HG02885 (cell line): ENCODE results near the gene SGTA.

ENCODE experiments used
- ATAC-seq: cut with Tn5 transposase; IDR thresholded peaks from one replicate; pipeline ENCODE4 v1.9.1; 2021; ENCODE audit warnings: mild to moderate bottlenecking; ENCODE audit not compliant: unreplicated experiment, poor library complexity

The SGTA gene

GRCh38 chr19:2810141-2811091 lies 27.3 kb upstream of the SGTA start:
- no peak for ATAC-seq

- ATAC-seq = no peak
Observed at GRCh38 chr19:2809387-2810140, 26.5 kb upstream of the SGTA start.

GRCh38 chr19:2808129-2808941 lies 25.3 kb upstream of the SGTA start:
- no peak for ATAC-seq

- ATAC-seq = no peak
Observed at GRCh38 chr19:2807379-2808128, 24.5 kb upstream of the SGTA start.

- no peak for ATAC-seq
Observed at GRCh38 chr19:2806736-2807378, 23.8 kb upstream of the SGTA start.

DNA sequence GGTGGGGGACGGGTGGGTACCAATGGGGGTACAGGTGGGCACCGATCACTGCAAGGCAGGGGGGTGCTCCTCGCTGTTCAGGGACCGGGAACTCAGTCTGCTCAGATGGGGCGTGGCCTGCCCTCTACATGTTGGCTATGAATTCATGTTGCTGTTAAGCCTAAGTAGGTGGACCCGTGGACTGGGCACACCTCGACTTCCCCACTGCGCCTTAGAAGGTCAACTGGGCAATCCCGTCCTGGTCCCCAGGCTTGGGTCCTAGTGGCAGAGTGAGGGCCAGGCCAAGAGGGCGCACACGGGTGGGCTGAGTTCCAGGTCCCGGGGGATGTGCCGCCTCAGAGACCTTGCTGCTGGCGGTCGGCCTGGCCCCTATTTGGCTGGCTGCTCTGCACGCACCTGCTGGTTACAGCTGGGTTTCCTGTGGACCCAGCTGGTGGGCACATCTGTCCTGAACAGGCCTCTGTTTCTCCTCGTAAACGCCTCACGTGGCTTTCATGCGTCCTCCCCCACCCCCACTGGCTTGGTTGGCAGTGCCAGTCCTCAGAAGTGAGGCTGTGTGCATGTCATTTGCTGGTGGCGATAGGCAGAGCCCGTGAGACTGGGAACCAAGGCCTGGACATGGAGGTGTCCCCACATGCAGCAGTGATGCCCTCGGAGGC lies 23.0 kb upstream of the SGTA start:
- ATAC-seq = no peak

DNA sequence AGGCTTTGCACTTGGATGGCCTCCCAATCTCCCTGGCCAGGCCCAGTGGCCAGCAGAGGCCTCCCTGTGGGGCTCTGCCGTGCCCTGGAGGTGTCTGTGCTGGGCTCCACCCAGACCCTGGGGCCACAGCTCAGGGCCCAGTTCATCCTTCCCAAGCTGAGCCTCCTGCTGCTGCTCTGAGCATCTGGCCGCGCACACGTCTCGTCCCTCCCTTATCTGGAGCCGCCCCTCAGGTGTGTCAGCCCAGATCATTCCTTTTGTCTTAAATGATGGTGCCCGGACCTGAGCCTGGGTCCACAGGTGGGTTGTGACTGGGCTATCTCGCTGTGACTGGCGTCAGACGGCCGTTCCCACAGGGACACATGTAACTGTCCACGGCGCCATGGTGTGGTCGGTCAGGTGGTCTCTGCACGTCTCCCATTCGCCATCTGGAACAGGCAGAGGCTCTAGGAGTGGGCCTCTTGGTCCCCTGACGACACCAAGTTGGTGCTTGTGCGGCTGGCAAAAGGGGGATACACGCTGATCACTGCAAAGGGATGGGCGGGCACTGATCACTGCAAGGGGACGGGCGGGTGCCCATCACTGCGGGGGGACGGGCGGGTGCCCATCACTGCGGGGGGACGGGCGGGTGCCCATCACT lies 22.3 kb upstream of the SGTA start:
- ATAC-seq = no peak

- no peak for ATAC-seq
Observed at GRCh38 chr19:2804156-2805004, 21.3 kb upstream of the SGTA start.

GRCh38 chr19:2803486-2804155 lies 20.5 kb upstream of the SGTA start:
- no peak for ATAC-seq

- no peak for ATAC-seq
Observed at GRCh38 chr19:2802826-2803225, 19.8 kb upstream of the SGTA start.

DNA sequence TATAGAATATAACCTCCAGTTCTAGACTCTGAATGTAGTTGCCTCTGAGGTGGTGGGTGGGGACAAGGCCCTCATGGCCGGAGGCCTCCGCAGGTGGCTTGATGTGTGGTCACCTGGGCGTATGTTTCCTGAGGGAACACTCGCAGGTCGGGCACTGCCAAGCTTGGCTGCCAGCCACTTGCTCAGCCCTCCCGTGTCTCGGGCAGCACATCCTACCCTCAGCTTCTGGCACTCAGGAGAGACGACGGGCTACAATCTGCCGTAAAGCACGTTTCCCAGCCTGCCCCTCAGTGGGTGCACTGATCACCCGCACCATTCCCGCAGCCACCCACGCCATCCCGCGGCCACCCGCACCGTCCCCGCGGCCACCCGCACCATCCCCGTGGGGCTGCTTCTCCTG lies 17.4 kb upstream of the SGTA start:
- no peak for ATAC-seq

DNA sequence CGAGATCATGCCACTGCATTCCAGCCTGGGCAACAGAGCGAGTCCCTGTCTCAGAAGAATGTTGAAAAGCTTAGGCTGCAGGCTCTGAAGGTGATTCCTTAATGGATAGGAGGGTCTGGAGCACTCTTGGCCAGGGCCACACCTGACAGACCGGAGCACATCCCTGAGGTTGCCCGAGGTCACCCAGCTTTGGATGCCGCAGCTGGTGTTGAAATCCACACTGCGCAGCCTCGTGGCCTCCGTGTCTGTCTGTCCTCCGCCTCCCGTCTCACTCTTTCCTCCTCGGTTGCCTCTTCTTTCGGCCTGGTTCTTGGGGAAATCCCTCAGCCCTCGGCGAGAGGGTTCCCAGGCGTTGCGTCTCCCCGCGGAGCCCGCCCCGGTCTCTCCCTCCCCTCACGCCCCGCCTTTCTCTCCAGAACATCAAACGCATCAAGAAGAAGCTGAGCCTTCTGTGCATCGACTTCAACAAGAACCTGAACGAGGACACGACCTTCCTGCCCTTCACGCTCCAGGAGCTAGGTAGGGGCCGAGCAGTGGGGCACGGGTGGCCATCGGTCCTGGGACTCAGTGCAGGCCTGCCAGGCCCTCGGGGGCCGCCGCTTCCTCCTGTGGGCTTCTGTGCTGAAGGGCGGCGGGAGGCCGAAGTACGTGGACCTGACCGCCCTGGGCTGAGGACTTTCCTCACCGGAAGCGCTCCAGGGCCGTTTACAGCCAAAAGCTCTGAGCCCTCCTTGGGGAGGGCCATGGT lies 16.4 kb upstream of the SGTA start:
- no peak for ATAC-seq

DNA sequence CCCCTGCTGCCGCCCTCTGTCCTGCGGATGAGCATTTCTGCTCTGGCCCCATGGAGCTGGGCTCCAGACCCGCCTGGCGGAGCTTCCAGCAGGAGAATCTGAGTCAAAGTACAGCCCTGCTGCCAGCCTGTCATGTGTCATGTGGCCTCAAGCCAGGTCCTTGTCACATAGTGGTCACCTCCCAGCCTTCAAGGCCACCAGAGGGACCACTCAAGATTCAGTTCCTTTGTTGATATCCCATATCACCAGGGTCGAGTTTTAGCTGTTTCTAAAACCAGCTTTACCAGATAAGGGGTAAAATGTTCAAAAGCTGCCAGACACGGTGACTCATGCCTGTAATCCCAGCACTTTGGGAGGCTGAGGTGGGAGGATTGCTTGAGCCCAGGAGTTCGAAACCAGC lies 15.7 kb upstream of the SGTA start:
- ATAC-seq = no peak

DNA sequence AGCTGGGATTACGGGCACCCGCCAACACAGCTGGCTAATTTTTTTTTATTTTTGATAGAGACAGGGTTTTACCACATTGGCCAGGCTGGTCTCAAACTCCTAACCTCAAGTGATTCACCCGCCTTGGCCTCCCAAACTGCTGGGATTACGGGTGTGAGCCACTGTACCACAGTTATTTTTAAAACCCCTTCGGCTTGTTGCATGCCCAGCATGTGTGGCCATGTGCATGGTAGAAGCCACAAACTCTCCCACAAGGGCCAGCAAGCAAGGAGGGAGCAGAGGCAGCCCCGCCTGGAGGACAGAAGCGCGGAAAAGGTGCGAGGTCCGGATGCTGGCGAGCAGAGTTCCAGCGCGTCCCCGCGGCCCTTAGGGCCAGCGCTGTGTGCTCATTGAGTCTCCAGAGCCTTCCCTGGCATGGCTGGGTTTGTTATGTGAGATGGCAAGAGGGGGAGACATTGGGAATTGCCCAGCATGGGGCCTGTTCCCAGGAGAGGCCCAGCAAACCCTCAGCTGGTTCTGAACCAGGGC lies 15.1 kb upstream of the SGTA start:
- ATAC-seq = no peak

DNA sequence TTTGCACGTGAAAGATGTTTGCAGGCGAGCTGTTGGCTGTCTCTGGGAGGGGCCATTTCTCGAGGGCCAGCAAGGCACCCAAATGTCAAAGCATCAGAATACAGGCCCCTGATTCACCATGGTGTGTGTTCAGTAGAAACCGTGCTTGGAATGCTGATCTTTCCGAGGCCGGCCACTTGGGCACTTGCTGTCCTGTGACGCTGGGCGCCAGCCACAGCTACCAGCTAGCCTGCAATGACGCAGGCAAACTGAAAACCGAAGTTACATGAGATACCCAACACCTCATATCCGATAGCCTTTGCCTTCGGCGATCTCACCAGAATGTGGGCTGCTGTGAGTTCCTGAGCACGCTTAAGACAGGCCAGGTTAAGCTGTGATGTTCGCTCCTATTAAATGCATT lies 14.2 kb upstream of the SGTA start:
- no peak for ATAC-seq

DNA sequence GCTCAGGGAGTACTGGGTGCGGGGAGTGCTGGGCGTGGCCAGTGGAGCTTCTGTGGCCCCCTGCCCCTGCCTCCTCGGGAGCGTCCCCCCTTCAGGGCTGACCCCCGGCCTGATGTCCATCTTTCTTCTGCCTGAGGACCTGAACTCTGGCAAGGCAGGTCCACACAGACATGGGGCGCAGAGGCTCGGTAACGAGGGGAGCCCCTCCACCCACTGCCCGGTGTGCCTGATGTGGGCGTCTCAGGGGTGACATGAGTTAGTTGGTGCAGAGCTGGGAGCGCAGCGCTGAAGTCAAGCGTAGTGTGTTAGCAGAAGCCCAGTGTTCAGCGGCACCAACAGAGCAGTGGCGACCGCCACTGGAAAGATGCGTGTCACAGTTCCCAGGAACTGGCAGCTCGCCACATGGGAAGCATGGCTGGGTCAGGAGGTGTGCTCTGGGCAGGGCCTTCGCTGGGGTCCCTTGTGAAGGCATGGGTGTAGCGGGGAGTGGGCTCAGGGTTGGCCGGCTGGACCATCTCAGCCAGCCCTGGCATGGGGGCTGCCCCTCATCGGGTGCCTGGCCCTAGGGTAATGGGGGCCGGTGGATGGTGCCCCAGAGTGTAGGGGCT lies 13.7 kb upstream of the SGTA start:
- no peak for ATAC-seq
